Upper lobe of left lung (tissue), 4 donors: ENCODE data around the gene POLR2B.

Experiments
- CTCF ChIP-seq, 6 experiments: fragments of 450-650 bp in 4 of 6; fragments of 200-600 bp in 2 of 6; sonication (generic) in 2 of 6; IDR thresholded peaks; one replicate each; pipeline ENCODE4 v1.5.1; 2016 to 2019; ENCODE audit warnings: antibody characterized with exemption in 6 of 6
- EP300 ChIP-seq, 4 donors: sonication (generic); formaldehyde crosslinking; IDR thresholded peaks; one replicate each; pipeline ENCODE4 v1.5.1; 2017; ENCODE audit warnings: antibody characterized with exemption in 4 of 4, control low read depth in 2 of 4
- POLR2AphosphoS5 ChIP-seq, 2 donors: sonication (generic); formaldehyde crosslinking; IDR thresholded peaks; one replicate each; pipeline ENCODE4 v1.5.1; 2017; ENCODE audit warnings: antibody characterized with exemption in 2 of 2

- TF ChIP-seq CTCF (IDR thresholded peaks at IDR 0.05) (no peak), POLR2AphosphoS5 (IDR thresholded peaks at IDR 0.05) (no peak), EP300 (IDR thresholded peaks at IDR 0.05) (no peak)
Observed at GRCh38 chr4:56961107-56961500, 17.6 kb upstream of the POLR2B start.
